ENCODE data around the gene RPIA. TPM values are rescaled to one million over a fixed set of nuclear protein-coding genes. Genes with fewer than 3 reads are reported as not detected.

The RPIA gene
- total and polyA plus RNA-seq, 4 donors, result 0.88 to 29.4 (median 3.1) TPM

GRCh38 chr2:88658881-88659537 lies 32.5 kb upstream of the RPIA start:
- no peak for DNase-seq (ENCODE audit: low spot score)
- 70% methylated on average over 4 of the region's 4 CpGs for WGBS
- TF ChIP-seq CTCF (IDR thresholded peaks at IDR 0.05; ENCODE audit: low read depth, low read length, missing input control) (no peak), REST (IDR thresholded peaks at IDR 0.05) (peak; percentile 27)
- H3K4me3 ChIP-seq (ENCODE audit: low read depth in 1 of 3, low read length in 3 of 3), result no peak overlapping the region
- H3K27ac ChIP-seq (ENCODE audit: low read depth in 1 of 2, low read length in 2 of 2), result peak overlapping the region in 1 of 2 donors; percentile 66
- H3K4me1 ChIP-seq (ENCODE audit: control insufficient read depth in 4 of 4, insufficient read depth in 4 of 4, low read length in 3 of 4), result no peaks in the 10 kb centered on the region
- H3K36me3 ChIP-seq (ENCODE audit: control insufficient read depth in 4 of 4, insufficient read depth in 3 of 4, low read depth in 1 of 4, low read length in 3 of 4), result no peaks in the 10 kb centered on the region
- no peaks in the 10 kb centered on the region for H3K9me3 ChIP-seq (ENCODE audit: control insufficient read depth in 4 of 4, low read length in 3 of 4)
- H3K27me3 ChIP-seq (ENCODE audit: control insufficient read depth in 4 of 4, insufficient read depth in 4 of 4, low read length in 3 of 4), result no peaks in the 10 kb centered on the region
- H3K9ac ChIP-seq (ENCODE audit: low read depth in 1 of 2, low read length in 2 of 2), result no peak overlapping the region

GRCh38 chr2:88659538-88659915 lies 31.9 kb upstream of the RPIA start:
- H3K36me3 ChIP-seq (ENCODE audit: control insufficient read depth in 4 of 4, insufficient read depth in 3 of 4, low read depth in 1 of 4, low read length in 3 of 4), result no peaks in the 10 kb centered on the region
- H3K4me1 ChIP-seq (ENCODE audit: control insufficient read depth in 4 of 4, insufficient read depth in 4 of 4, low read length in 3 of 4), result no peaks in the 10 kb centered on the region
- peak overlapping the region in 1 of 2 donors; percentile 66 for H3K27ac ChIP-seq (ENCODE audit: low read depth in 1 of 2, low read length in 2 of 2)
- H3K9ac ChIP-seq (ENCODE audit: low read depth in 1 of 2, low read length in 2 of 2), result no peak overlapping the region
- no peaks in the 10 kb centered on the region for H3K9me3 ChIP-seq (ENCODE audit: control insufficient read depth in 4 of 4, low read length in 3 of 4)
- 66% methylated on average over 4 of the region's 4 CpGs for WGBS
- H3K27me3 ChIP-seq (ENCODE audit: control insufficient read depth in 4 of 4, insufficient read depth in 4 of 4, low read length in 3 of 4), result no peaks in the 10 kb centered on the region
- TF ChIP-seq YY1 (IDR thresholded peaks at IDR 0.05) (no peak), NR2F2 (IDR thresholded peaks at IDR 0.05) (peak; percentile 74), RAD21 (IDR thresholded peaks at IDR 0.05) (no peak), REST (IDR thresholded peaks at IDR 0.05) (peak; percentile 6)
- no peak overlapping the region for H3K4me3 ChIP-seq (ENCODE audit: low read depth in 1 of 3, low read length in 3 of 3)
- no peak for DNase-seq (ENCODE audit: low spot score)

GRCh38 chr2:88660622-88661021 lies 30.9 kb upstream of the RPIA start:
- TF ChIP-seq ZBTB33 (IDR thresholded peaks at IDR 0.05), result no peak
- no peak for TF ChIP-seq MAX (IDR thresholded peaks at IDR 0.05)
- no peak for TF ChIP-seq TAF1 (conservative IDR thresholded peaks at IDR 0.05)
- TF ChIP-seq HNF4A (conservative IDR thresholded peaks at IDR 0.05), result no peak
- TF ChIP-seq FOXA1 (IDR thresholded peaks at IDR 0.05), result no peak
- no peak for TF ChIP-seq NR2F2 (IDR thresholded peaks at IDR 0.05)
- no peak for TF ChIP-seq ATF3 (IDR thresholded peaks at IDR 0.05)
- no peak overlapping the region for H3K27ac ChIP-seq (ENCODE audit: low read depth in 1 of 2, low read length in 2 of 2)

More at GRCh38 chr2:88660622-88661021, 30.9 kb upstream of the RPIA start:
- 91% methylated on average over 1 of the region's 1 CpG for WGBS
- no peak for DNase-seq (ENCODE audit: low spot score)
- no peaks in the 10 kb centered on the region for H3K27me3 ChIP-seq (ENCODE audit: control insufficient read depth in 4 of 4, insufficient read depth in 4 of 4, low read length in 3 of 4)
- no peak overlapping the region for H3K4me3 ChIP-seq (ENCODE audit: low read depth in 1 of 3, low read length in 3 of 3)
- H3K36me3 ChIP-seq (ENCODE audit: control insufficient read depth in 4 of 4, insufficient read depth in 3 of 4, low read depth in 1 of 4, low read length in 3 of 4), result no peaks in the 10 kb centered on the region
- H3K9ac ChIP-seq (ENCODE audit: low read depth in 1 of 2, low read length in 2 of 2), result no peak overlapping the region
- H3K4me1 ChIP-seq (ENCODE audit: control insufficient read depth in 4 of 4, insufficient read depth in 4 of 4, low read length in 3 of 4), result no peaks in the 10 kb centered on the region
- H3K9me3 ChIP-seq (ENCODE audit: control insufficient read depth in 4 of 4, low read length in 3 of 4), result no peaks in the 10 kb centered on the region

Data from liver (tissue), 9 donors.